Measurements from ENCODE around the gene ADCY5. TPM values are rescaled to one million over a fixed set of nuclear protein-coding genes. Genes with fewer than 3 reads are reported as not detected.

The ADCY5 gene
- polyA plus RNA-seq, 6 donors from 2014 or later: 0.04 to 0.09 TPM; not detected in 4

GRCh38 chr3:123379041-123379830, 69.7 kb downstream of the ADCY5 start:
- Mint-ChIP-seq H3K9me3 (peaks cover 0 to 2% (median 0%) of the 10 kb centered on the region in 7 donors), H3K36me3 (no peaks in the 10 kb centered on the region), H3K27me3 (peaks cover 5 to 19% (median 9%) of the 10 kb centered on the region in 3 donors), H3K27ac (peak overlapping the region in 1 of 6 donors; percentile 16), H3K4me3 (no peak overlapping the region), H3K4me1 (no peaks in the 10 kb centered on the region)
- no peak for DNase-seq
- no peak for ATAC-seq (ENCODE audit: low read depth in 2 of 2)

DNA sequence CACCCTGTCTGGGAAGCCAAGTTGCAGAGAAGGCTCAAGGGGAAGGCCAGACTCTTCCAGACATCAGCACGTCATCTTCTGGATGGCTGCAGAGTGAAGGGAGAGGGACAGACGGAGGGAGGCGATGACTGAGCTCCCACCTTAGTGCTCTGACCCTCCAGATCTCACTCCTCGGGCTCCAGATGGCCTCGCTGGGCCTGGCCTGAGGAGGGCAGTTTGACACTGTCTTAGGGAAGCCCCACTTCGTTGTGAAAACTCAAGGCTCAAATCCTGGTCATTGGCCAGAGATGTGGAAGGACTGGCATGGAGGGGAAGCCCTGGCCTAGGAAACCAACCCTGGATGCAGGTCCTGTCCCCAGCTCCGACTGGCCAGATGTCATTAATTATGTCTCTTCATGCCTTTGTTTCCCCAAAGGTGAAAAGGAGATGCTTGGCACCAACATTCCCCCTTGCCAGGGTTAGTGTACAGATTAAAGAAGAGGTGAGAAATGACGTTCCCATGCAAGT, 70.4 kb downstream of the ADCY5 start:
- H3K4me3 Mint-ChIP-seq: no peak overlapping the region

DNA sequence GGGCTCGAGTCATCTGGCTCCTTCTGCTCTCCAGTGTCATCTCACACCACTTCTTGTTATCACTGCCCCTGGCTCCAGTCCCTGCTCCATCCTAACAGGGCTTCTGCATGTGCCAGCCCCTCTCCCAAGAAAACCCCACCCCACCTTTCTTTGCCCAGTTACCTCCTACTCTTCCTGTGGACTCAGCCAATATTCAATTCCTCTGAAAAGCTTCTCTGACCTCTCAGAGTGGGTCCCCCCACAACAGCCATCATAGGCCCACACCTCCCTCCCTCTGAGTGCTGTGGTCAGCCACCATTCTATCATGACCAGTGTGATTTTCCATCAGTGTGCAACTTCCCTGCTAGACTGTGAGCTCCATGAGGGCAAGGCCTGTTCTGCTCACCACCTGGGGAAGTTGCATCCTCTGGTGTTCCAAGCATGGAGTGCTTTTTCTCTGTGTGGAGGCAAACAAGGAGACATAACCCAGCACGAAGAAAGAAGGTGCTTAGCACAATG, 71.6 kb downstream of the ADCY5 start:
- Mint-ChIP-seq H3K9me3 (no peaks in the 10 kb centered on the region), H3K27me3 (peaks cover under 1 to 13% (median 11%) of the 10 kb centered on the region in 3 donors), H3K4me1 (no peaks in the 10 kb centered on the region), H3K27ac (no peak overlapping the region), H3K36me3 (no peaks in the 10 kb centered on the region), H3K4me3 (no peak overlapping the region)
- DNase-seq (no peak), ATAC-seq (ENCODE audit: low read depth in 2 of 2) (no peak)

More for the DNA sequence above, 70.4 kb downstream of the ADCY5 start:
- peaks cover 4 to 13% (median 9%) of the 10 kb centered on the region in 3 donors for H3K27me3 Mint-ChIP-seq
- ATAC-seq (ENCODE audit: low read depth in 2 of 2) (no peak), DNase-seq (no peak)
- no peaks in the 10 kb centered on the region for H3K9me3 Mint-ChIP-seq
- H3K27ac Mint-ChIP-seq: no peak overlapping the region
- H3K36me3 Mint-ChIP-seq: no peaks in the 10 kb centered on the region
- no peaks in the 10 kb centered on the region for H3K4me1 Mint-ChIP-seq

GRCh38 chr3:123376451-123377242, 72.2 kb downstream of the ADCY5 start:
- ATAC-seq (ENCODE audit: low read depth in 2 of 2) (no peak), DNase-seq (no peak)
- H3K4me1 Mint-ChIP-seq: no peaks in the 10 kb centered on the region
- H3K27ac Mint-ChIP-seq: no peak overlapping the region
- H3K36me3 Mint-ChIP-seq: no peaks in the 10 kb centered on the region
- no peaks in the 10 kb centered on the region for H3K9me3 Mint-ChIP-seq
- H3K4me3 Mint-ChIP-seq: no peak overlapping the region
- H3K27me3 Mint-ChIP-seq: peaks cover 0 to 17% (median 13%) of the 10 kb centered on the region in 3 donors

DNA sequence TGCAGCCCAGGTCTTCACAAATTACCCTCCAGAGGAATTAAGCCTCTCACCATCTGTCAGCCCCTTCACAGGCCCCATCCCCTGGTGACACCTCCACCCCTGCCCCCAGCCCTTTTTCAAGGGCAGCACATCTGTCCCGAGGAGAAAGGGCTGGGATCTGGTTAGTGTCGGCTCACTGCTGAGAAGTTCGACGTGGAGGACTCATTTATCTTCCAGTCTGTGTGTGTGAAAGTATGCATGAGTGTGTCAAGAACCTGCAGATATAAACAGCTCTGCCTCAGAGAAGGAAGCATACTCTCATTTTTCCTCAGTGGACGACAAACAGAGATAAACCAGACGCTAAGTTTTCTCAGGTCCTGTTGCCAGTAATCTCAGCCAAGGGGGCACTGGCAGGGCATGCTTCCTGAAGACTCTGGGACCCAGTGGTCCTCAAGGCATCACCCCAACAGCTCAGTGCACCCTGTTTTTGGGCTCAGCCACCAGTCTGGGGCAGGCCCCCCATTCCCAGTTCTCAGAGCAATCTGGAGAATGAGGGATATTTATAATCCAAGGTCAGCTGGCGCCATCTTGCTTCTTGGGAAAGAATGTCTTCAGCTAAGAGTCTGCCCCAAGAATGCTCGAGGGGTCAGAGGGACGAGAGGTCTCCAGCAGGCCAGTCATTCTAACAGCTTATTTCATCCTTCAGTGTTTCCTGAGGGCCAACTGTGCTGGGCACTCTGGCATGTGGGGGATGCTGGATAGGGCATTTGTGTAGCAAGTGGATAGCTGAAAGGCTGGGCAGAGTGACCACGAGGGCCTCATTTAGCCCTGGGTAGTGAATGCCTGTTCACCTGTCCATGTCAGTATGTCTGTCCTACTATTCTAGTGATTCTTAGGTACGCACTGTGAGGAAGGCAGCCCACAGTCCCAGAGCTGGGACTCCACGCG, 73.6 kb downstream of the ADCY5 start:
- Mint-ChIP-seq H3K4me1 (no peaks in the 10 kb centered on the region), H3K36me3 (no peaks in the 10 kb centered on the region), H3K4me3 (no peak overlapping the region), H3K27ac (peak overlapping the region in 2 of 6 donors; percentile 76 to 82), H3K9me3 (no peaks in the 10 kb centered on the region), H3K27me3 (peaks cover 6 to 17% (median 13%) of the 10 kb centered on the region in 3 donors)
- no peak for ATAC-seq (ENCODE audit: low read depth in 2 of 2)
- DNase-seq: no peak

DNA sequence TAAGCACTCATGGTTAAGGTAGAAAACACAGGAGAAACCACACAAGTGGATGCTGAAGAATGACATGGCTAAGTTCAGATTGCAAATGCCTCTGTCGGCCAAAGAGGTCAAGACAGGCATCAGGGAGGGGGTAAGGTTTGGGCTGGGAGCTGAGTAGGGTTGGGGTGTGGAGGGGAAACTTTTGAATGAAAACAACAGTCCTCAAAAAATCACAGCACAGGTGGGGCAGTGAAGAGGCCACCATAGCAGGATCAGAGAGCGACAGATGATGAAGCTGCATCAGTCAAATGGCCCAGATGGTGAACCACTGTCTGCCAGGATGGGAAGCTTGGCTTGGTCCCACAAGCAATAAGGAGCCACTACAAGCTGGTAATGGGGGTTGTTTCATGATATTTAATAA, 74.9 kb downstream of the ADCY5 start:
- peaks cover 6 to 17% (median 13%) of the 10 kb centered on the region in 3 donors for H3K27me3 Mint-ChIP-seq
- peaks cover 0 to 4% (median 0%) of the 10 kb centered on the region in 7 donors for H3K9me3 Mint-ChIP-seq
- H3K27ac Mint-ChIP-seq: no peak overlapping the region
- no peaks in the 10 kb centered on the region for H3K36me3 Mint-ChIP-seq
- no peaks in the 10 kb centered on the region for H3K4me1 Mint-ChIP-seq
- H3K4me3 Mint-ChIP-seq: no peak overlapping the region
- DNase-seq (no peak), ATAC-seq (ENCODE audit: low read depth in 2 of 2) (no peak)

DNA sequence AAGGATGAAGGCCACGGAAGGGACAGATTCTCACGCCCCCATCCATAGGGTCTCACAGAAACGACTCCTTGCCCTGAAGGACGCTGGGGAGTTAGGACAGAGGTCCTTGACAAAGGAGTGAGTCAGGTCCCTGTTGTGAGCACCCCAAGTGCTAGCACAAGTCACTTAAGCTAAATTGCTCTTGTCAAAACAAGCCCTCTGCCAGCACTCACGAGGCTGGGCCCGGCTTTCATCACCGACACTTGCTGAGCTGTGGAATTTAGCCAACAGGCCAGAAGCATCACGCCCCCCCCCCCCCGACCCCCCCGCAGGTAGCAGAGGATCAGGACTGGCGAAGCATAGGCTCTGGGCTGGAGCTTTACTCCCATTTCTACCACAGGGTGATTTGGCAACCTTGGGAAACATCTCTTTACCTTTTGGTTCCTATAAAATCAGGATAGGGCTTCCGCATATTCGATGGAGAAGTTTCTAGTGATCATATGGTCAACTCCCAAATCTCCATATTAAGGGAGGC, 75.4 kb downstream of the ADCY5 start:
- ATAC-seq (ENCODE audit: low read depth in 2 of 2) (no peak), DNase-seq (no peak)
- Mint-ChIP-seq H3K36me3 (no peaks in the 10 kb centered on the region), H3K9me3 (peaks cover 0 to 4% (median 0%) of the 10 kb centered on the region in 7 donors), H3K4me3 (no peak overlapping the region), H3K27ac (no peak overlapping the region), H3K4me1 (no peaks in the 10 kb centered on the region), H3K27me3 (peaks cover 6 to 17% (median 13%) of the 10 kb centered on the region in 3 donors)

GRCh38 chr3:123372686-123373473, 76.0 kb downstream of the ADCY5 start:
- H3K27ac Mint-ChIP-seq: no peak overlapping the region
- peaks cover 6 to 17% (median 13%) of the 10 kb centered on the region in 3 donors for H3K27me3 Mint-ChIP-seq
- H3K36me3 Mint-ChIP-seq: peaks cover 0 to 5% of the 10 kb centered on the region in 2 donors
- DNase-seq: no peak
- peaks cover 0 to 5% (median 4%) of the 10 kb centered on the region in 7 donors for H3K9me3 Mint-ChIP-seq
- ATAC-seq (ENCODE audit: low read depth in 2 of 2): no peak
- H3K4me3 Mint-ChIP-seq: no peak overlapping the region
- H3K4me1 Mint-ChIP-seq: no peaks in the 10 kb centered on the region

- no peak overlapping the region for H3K4me3 Mint-ChIP-seq
- H3K36me3 Mint-ChIP-seq: peaks cover 0 to 7% of the 10 kb centered on the region in 2 donors
- peak overlapping the region in 1 of 6 donors; percentile 8 for H3K27ac Mint-ChIP-seq
- ATAC-seq (ENCODE audit: low read depth in 2 of 2): no peak
- peaks cover 6 to 12% (median 12%) of the 10 kb centered on the region in 3 donors for H3K27me3 Mint-ChIP-seq
- no peak for DNase-seq
- no peaks in the 10 kb centered on the region for H3K4me1 Mint-ChIP-seq
- H3K9me3 Mint-ChIP-seq: peaks cover 0 to 5% (median 4%) of the 10 kb centered on the region in 7 donors
Measured at GRCh38 chr3:123371859-123372685, 76.8 kb downstream of the ADCY5 start.

- Mint-ChIP-seq H3K36me3 (peaks cover 0 to 7% of the 10 kb centered on the region in 2 donors), H3K9me3 (peaks cover 0 to 5% (median 4%) of the 10 kb centered on the region in 7 donors), H3K27me3 (peaks cover 6 to 15% (median 12%) of the 10 kb centered on the region in 3 donors), H3K4me1 (no peaks in the 10 kb centered on the region), H3K4me3 (no peak overlapping the region), H3K27ac (no peak overlapping the region)
- DNase-seq: no peak
- ATAC-seq (ENCODE audit: low read depth in 2 of 2): no peak
Measured at GRCh38 chr3:123371426-123371825, 77.5 kb downstream of the ADCY5 start.

DNA sequence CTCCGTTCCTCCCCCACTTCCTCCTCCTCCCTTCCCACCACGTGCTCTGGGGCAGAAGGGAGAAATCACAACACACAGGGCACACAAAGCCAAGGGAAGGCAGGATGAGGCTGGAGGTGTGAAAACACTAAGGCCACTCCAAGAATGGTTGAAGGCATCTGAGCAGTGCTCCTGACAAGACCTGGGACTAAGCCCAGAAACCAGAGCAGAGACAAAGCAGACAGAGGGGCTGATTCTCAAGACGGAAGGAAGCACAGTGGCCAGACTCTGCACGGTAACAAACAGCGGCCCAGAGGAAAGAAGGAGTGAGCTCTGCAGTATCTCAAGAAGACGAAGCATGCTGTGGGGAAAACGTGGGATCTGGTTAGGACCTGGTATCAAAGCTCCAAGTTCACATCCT, 78.1 kb downstream of the ADCY5 start:
- peaks cover 6 to 18% (median 15%) of the 10 kb centered on the region in 3 donors for H3K27me3 Mint-ChIP-seq
- ATAC-seq (ENCODE audit: low read depth in 2 of 2): no peak
- no peak overlapping the region for H3K4me3 Mint-ChIP-seq

More for the DNA sequence above, 78.1 kb downstream of the ADCY5 start:
- H3K36me3 Mint-ChIP-seq: peaks cover 0 to 7% of the 10 kb centered on the region in 2 donors
- DNase-seq: no peak
- H3K9me3 Mint-ChIP-seq: peaks cover 0 to 5% (median 4%) of the 10 kb centered on the region in 7 donors
- no peaks in the 10 kb centered on the region for H3K4me1 Mint-ChIP-seq
- no peak overlapping the region for H3K27ac Mint-ChIP-seq

Measured in naive B cell (primary cell).